ENCODE results near the gene XPNPEP1.

Gene XPNPEP1

GRCh38 chr10:109959259-109960145 lies 36.2 kb upstream of the XPNPEP1 start:
- Histone ChIP-seq H3K4me1 (ENCODE audit: control insufficient read depth, low read length) (peaks cover 14% of the 10 kb centered on the region), H3K27ac (ENCODE audit: low read depth, low read length) (no peak overlapping the region), H3K9me2 (replicated peaks; ENCODE audit: control insufficient read depth, low read length) (no peaks in the 10 kb centered on the region), H3K79me2 (ENCODE audit: control insufficient read depth, low read length) (no peaks in the 10 kb centered on the region), H3K27me3 (ENCODE audit: control insufficient read depth, low read length) (no peaks in the 10 kb centered on the region), H3K4me2 (ENCODE audit: low read length) (no peak overlapping the region), H3K36me3 (ENCODE audit: control insufficient read depth, low read length) (no peaks in the 10 kb centered on the region), H3K9me3 (ENCODE audit: control insufficient read depth, insufficient read depth, low read length) (no peaks in the 10 kb centered on the region), H4K20me1 (ENCODE audit: control insufficient read depth, insufficient read depth, low read depth, low read length) (no peaks in the 10 kb centered on the region), H3K4me3 (ENCODE audit: low read length) (no peak overlapping the region), H3F3A (ENCODE audit: control insufficient read depth, insufficient read depth) (no peaks in the 10 kb centered on the region)
- TF ChIP-seq CTCF (IDR thresholded peaks at IDR 0.05; ENCODE audit: low read depth, low read length, poor library complexity, severe bottlenecking) (no peak), EZH2phosphoT487 (IDR thresholded peaks at IDR 0.05; ENCODE audit: borderline replicate concordance, low read length) (no peak)

- H3K4me2 ChIP-seq (ENCODE audit: low read length) = no peak overlapping the region
- H3K9me2 ChIP-seq (replicated peaks; ENCODE audit: control insufficient read depth, low read length) = no peaks in the 10 kb centered on the region
- H3K4me3 ChIP-seq (ENCODE audit: low read length) = no peak overlapping the region
- H3K79me2 ChIP-seq (ENCODE audit: control insufficient read depth, low read length) = no peaks in the 10 kb centered on the region
- H3K4me1 ChIP-seq (ENCODE audit: control insufficient read depth, low read length) = peaks cover 14% of the 10 kb centered on the region
- H4K20me1 ChIP-seq (ENCODE audit: control insufficient read depth, insufficient read depth, low read depth, low read length) = no peaks in the 10 kb centered on the region
- H3K9me3 ChIP-seq (ENCODE audit: control insufficient read depth, insufficient read depth, low read length) = no peaks in the 10 kb centered on the region
- H3K27me3 ChIP-seq (ENCODE audit: control insufficient read depth, low read length) = no peaks in the 10 kb centered on the region
- TF ChIP-seq EZH2phosphoT487 (IDR thresholded peaks at IDR 0.05; ENCODE audit: borderline replicate concordance, low read length) = no peak
- TF ChIP-seq CTCF (IDR thresholded peaks at IDR 0.05; ENCODE audit: low read depth, low read length, poor library complexity, severe bottlenecking) = no peak
- H3K27ac ChIP-seq (ENCODE audit: low read depth, low read length) = no peak overlapping the region
- no peaks in the 10 kb centered on the region for H3K36me3 ChIP-seq (ENCODE audit: control insufficient read depth, low read length)
- no peaks in the 10 kb centered on the region for H3F3A ChIP-seq (ENCODE audit: control insufficient read depth, insufficient read depth)
These were observed 34.7 kb upstream of the XPNPEP1 start for GRCh38 chr10:109958059-109958458.

DNA sequence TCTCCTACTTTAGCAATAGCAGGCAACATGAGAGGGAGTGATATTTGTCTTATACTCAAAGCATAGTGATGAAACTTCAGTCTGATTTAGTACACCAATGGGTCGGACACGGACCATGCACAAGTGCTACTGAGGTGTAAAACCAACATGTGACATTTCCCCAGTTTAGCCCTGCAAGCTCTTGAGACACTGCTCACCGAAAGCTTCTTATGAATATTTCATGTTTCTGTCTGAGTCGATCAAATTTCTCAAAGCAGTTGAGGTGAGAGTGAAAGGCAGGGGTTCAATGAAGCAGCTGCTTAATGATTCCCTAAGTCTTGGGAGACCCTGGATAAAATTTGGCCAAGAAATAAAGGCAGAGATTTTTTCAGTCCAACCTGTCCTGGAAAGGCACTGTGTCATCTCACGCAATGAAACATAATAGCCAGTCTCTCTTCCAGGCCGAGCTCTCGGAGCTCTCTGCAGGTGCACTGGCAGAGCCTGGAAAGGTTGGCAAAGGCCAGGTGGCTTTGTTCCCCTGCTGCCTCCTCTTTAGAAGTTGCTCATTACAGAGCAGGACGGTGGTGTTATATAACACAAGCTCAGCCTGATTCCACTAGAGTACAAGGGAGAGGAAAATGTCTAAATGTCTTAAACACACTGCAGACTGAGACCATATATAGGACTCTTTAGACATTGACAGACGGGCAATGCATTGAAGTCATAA lies 33.9 kb upstream of the XPNPEP1 start:
- no peaks in the 10 kb centered on the region for H3K36me3 ChIP-seq (ENCODE audit: control insufficient read depth, low read length)
- H3K9me2 ChIP-seq (replicated peaks; ENCODE audit: control insufficient read depth, low read length) = no peaks in the 10 kb centered on the region
- H3K27ac ChIP-seq (ENCODE audit: low read depth, low read length) = no peak overlapping the region
- H3F3A ChIP-seq (ENCODE audit: control insufficient read depth, insufficient read depth) = no peaks in the 10 kb centered on the region
- H3K79me2 ChIP-seq (ENCODE audit: control insufficient read depth, low read length) = no peaks in the 10 kb centered on the region
- TF ChIP-seq CTCF (IDR thresholded peaks at IDR 0.05; ENCODE audit: low read depth, low read length, poor library complexity, severe bottlenecking) = no peak
- TF ChIP-seq EZH2phosphoT487 (IDR thresholded peaks at IDR 0.05; ENCODE audit: borderline replicate concordance, low read length) = no peak
- H3K4me2 ChIP-seq (ENCODE audit: low read length) = peak overlapping the region; percentile 28
- H3K4me3 ChIP-seq (ENCODE audit: low read length) = 0 out of 2 replicates have a peak overlapping the region, but pooled peaks have one; percentile 4
- H3K9me3 ChIP-seq (ENCODE audit: control insufficient read depth, insufficient read depth, low read length) = no peaks in the 10 kb centered on the region
- no peaks in the 10 kb centered on the region for H4K20me1 ChIP-seq (ENCODE audit: control insufficient read depth, insufficient read depth, low read depth, low read length)
- H3K4me1 ChIP-seq (ENCODE audit: control insufficient read depth, low read length) = peaks cover 14% of the 10 kb centered on the region
- H3K27me3 ChIP-seq (ENCODE audit: control insufficient read depth, low read length) = no peaks in the 10 kb centered on the region

Data from DOHH2 (cell line).